GM21423 (cell line): ENCODE measurements around the gene TADA2A.

Source experiments
- ATAC-seq: cut with Tn5 transposase; IDR thresholded peaks from one replicate; pipeline ENCODE4 v1.9.1; 2021; ENCODE audit warnings: mild to moderate bottlenecking, moderate library complexity; ENCODE audit not compliant: unreplicated experiment

The TADA2A gene

GRCh38 chr17:37521821-37522220 lies 115.1 kb downstream of the TADA2A start:
- no peak for ATAC-seq

- no peak for ATAC-seq
These were observed 117.1 kb downstream of the TADA2A start for GRCh38 chr17:37523715-37524219.

GRCh38 chr17:37527249-37527851 lies 120.7 kb downstream of the TADA2A start:
- no peak for ATAC-seq
